DMS53 (cell line): Measurements from ENCODE around the gene R3HCC1L.
A peak's percentile ranks its signal among the peaks of the same experiment; 100 is the strongest.

Source experiments
- DNase-seq: peaks from one replicate; lab custom pipeline; 2025; lab: John Stamatoyannopoulos, UW

Gene R3HCC1L

GRCh38 chr10:98260350-98260749 lies 125.9 kb downstream of the R3HCC1L start:
- peak; percentile 30 for DNase-seq

- DNase-seq = no peak
Observed at GRCh38 chr10:98260752-98261151, 126.3 kb downstream of the R3HCC1L start.

- DNase-seq = no peak
Observed at GRCh38 chr10:98261436-98262277, 127.2 kb downstream of the R3HCC1L start.

GRCh38 chr10:98262571-98262970 lies 128.1 kb downstream of the R3HCC1L start:
- DNase-seq = peak; percentile 76

GRCh38 chr10:98263088-98263487 lies 128.6 kb downstream of the R3HCC1L start:
- no peak for DNase-seq

GRCh38 chr10:98264378-98265065 lies 130.1 kb downstream of the R3HCC1L start:
- no peak for DNase-seq

GRCh38 chr10:98265403-98266378 lies 131.2 kb downstream of the R3HCC1L start:
- DNase-seq = no peak

- DNase-seq = no peak
Observed at GRCh38 chr10:98266647-98267046, 132.2 kb downstream of the R3HCC1L start.

- peak; percentile 55 for DNase-seq
Observed at GRCh38 chr10:98267069-98267893, 132.8 kb downstream of the R3HCC1L start.

- peak; percentile 62 for DNase-seq
Observed at GRCh38 chr10:98267894-98268693, 133.6 kb downstream of the R3HCC1L start, which contains the start of gene LOXL4. TSS of gene LOXL4 (minus strand) at chr10:98268194. CDS start at chr10:98263019, 5,175 bp downstream.

GRCh38 chr10:98268694-98269431 lies 134.4 kb downstream of the R3HCC1L start:
- peak; percentile 54 for DNase-seq

- peak; percentile 55 for DNase-seq
Observed at GRCh38 chr10:98269435-98269912, 135.0 kb downstream of the R3HCC1L start.

- DNase-seq = peak; percentile 30
Observed at GRCh38 chr10:98270073-98270740, 135.8 kb downstream of the R3HCC1L start.

- no peak for DNase-seq
Observed at GRCh38 chr10:98270786-98271185, 136.3 kb downstream of the R3HCC1L start.

GRCh38 chr10:98272245-98272644 lies 137.8 kb downstream of the R3HCC1L start:
- DNase-seq = no peak

GRCh38 chr10:98272656-98273055 lies 138.2 kb downstream of the R3HCC1L start:
- DNase-seq = no peak

- DNase-seq = no peak
Observed at GRCh38 chr10:98273057-98273850, 138.8 kb downstream of the R3HCC1L start.

GRCh38 chr10:98274562-98274961 lies 140.1 kb downstream of the R3HCC1L start:
- DNase-seq = no peak
